COLO668 (cell line): Measurements from ENCODE around the gene PPFIBP2.

ENCODE experiments used
- DNase-seq: peaks from one replicate; lab custom pipeline; 2025; ENCODE audit not compliant: unreplicated experiment; lab: John Stamatoyannopoulos, UW

Gene PPFIBP2

DNA sequence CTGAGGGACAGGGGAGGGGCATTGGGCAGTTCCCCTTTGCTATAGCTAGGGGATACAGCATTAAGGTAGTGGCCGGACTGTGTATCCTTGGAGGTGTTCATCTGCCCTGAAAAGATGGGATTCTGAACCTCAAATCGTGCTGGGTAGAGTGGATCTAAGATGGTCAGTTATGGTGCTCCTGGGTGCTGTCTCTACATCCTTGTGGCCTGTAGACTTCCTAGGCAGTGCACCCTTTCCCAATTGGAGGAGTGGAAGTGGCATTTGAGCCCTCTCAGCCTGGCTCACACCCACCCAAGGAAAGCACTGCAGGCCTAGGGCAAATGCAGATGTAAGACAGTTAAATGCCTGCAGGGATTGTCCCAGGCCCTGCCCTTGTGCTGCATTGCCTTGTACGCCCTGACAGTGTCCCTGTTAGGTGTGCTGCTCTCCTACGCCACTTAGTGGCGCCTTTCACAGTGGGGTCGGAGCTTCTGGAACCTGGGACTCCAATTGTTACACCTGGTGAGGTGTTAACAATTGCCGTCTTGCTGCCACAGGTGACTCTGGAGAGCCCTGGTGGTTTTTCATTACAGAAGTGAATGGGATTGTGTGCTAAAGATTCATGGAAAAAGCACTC, 35.0 kb downstream of the PPFIBP2 start:
- peak; percentile 27 for DNase-seq

GRCh38 chr11:7549681-7550080, 35.9 kb downstream of the PPFIBP2 start:
- DNase-seq = no peak

GRCh38 chr11:7551571-7551970, 37.8 kb downstream of the PPFIBP2 start:
- no peak for DNase-seq

DNA sequence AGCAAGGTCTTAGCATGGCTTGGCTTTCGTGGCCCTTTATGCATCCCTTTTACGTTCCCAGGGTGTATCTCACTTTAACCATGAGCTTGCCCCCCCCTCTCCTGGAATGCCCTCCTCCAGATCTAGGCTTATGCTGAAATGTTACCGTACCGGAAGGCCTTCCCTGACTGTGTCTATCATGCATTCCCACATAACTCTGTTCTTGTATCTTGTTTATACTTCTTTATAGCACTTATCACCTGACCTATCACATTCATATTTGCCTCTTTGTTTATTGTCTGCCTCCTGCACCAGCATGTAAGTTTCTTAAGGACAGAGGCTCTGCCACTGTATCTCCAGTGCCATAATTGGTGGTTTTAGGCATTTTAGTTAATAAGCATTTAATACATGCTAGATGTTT, 38.9 kb downstream of the PPFIBP2 start:
- no peak for DNase-seq

GRCh38 chr11:7555052-7555699, 41.4 kb downstream of the PPFIBP2 start:
- DNase-seq = no peak

DNA sequence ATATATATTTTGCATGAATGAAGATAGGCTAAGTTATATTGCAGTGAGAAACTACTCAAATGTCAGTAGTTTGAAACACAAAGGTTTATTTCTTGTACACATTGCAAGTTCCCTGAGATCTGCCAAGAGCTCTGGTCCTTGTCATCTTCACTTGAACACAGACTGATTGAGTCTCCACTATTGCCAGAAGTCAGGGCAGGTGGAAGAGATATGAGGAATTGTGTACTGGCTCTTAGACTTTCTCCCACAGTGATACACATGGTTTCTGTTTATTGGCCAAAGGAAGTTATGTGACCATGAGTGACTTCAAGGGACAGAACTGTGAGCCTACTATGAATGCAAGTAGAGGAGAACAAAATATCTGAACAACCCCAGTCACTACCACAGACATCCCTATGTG, 44.2 kb downstream of the PPFIBP2 start:
- no peak for DNase-seq

GRCh38 chr11:7559398-7560283, 45.8 kb downstream of the PPFIBP2 start:
- no peak for DNase-seq

DNA sequence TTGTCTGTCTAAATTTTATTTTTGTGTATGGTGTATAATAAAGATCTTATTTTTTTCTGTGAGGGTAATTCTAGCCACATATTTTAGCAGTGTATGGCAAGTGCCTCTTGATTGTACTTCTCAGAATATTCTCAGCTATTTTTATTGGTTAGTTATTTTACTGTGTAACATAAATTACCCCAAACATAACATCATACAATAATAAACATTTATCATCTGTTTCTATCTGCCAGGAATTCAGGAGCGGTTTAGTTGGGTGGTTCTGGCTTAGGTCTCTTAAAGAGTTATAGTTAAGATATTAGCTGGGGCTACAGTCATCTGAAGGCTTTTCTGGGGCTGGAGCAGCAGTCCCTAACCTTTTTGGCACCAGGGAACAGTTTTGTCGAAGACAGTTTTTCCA, 47.8 kb downstream of the PPFIBP2 start:
- no peak for DNase-seq

DNA sequence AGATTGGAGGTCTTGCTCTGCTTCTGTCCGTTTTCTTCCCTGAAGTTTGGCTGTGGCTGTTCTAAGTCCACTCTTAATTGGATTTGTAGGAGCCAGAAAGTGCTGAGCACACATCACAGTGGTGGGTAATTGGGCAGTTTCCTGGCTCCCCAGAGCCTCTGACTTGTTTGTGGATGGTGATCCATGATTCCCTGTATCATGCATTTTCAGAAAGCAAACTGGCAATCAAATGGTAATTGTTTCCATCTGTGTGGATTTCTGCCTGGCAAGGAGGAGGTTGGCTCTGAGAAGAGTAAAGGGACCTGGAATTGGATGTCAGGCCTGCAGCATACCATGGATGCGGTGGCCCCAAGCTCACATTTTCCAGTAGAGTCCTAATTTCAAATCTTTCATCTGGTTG, 49.5 kb downstream of the PPFIBP2 start:
- no peak for DNase-seq

DNA sequence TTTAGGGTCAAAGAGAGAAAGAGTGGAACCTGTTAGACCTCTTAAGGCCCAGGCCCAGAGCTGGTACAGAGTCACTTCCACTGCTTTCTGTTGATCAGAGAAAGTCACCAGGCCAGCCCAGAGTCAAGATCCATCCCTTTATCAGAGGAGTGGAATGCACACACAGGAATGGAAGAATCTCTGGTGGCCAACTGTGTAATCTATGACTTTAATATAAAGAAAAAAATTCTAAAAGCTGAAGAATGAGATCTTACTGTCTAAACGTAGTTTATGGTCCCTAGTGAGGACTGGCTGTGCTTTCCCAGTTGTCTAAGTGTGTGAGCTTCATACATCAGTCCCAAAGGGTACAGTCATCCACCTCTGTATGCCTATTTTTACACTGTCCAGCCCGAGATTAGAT, 51.0 kb downstream of the PPFIBP2 start:
- DNase-seq = no peak

DNA sequence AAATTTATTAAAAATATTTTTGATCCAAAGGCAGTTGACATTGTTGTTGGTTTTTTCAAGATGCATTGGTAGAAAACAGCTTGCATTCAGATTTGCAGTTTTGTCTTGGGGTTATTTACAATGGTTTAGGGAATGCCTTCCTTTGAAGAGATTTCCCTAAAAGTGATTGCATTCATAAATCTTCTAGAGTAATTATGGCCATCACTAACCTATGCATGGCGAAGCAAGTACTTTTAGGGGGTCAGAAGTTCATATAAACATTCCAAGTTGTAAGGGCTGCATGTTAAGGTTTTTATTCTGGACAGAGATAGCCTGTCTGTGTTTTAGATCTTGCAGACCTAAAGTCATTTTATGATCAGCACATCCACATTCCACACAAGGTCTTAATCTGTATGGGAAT, 53.5 kb downstream of the PPFIBP2 start:
- no peak for DNase-seq

DNA sequence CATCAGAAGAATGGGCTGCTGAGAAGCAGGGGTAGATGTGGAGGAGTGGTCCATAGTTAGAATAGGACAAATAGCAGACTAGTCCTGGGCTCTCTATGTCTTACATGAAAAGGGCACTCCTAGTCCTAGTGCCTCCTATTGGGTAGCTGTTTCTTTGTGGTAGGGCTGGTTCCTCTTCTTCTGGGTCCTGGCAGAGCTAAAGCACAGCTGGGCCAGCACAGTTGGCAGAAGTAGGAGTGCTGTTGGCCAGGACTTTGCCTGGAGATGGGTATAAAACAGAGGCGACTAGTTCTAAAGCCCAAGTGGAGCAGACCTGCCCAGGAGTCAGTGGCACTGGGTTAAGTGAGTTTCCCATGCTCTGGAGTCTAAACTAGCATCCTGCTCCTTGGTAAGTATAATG, 55.2 kb downstream of the PPFIBP2 start:
- no peak for DNase-seq

- no peak for DNase-seq
Measured at GRCh38 chr11:7570241-7570640, 56.4 kb downstream of the PPFIBP2 start.

GRCh38 chr11:7570938-7571521, 57.2 kb downstream of the PPFIBP2 start:
- DNase-seq = no peak

DNA sequence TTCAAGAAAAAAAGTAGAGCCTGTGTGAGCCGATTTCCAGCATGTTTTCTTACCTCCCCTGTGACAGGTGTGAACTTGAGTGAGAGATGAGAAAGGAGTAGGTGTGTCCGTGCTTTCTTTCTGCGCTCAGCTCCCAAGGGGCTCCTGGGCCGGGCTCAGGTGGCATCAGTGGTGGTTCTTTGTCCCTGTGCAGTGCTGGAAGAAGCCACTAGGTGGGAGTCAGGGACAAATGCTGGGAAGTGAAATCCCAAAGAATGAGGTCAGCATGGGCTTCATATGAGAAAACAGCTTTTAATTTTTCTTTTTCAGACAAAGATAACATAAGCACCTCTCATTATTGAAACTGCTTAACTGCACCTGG, 57.8 kb downstream of the PPFIBP2 start:
- DNase-seq = peak; percentile 65

DNA sequence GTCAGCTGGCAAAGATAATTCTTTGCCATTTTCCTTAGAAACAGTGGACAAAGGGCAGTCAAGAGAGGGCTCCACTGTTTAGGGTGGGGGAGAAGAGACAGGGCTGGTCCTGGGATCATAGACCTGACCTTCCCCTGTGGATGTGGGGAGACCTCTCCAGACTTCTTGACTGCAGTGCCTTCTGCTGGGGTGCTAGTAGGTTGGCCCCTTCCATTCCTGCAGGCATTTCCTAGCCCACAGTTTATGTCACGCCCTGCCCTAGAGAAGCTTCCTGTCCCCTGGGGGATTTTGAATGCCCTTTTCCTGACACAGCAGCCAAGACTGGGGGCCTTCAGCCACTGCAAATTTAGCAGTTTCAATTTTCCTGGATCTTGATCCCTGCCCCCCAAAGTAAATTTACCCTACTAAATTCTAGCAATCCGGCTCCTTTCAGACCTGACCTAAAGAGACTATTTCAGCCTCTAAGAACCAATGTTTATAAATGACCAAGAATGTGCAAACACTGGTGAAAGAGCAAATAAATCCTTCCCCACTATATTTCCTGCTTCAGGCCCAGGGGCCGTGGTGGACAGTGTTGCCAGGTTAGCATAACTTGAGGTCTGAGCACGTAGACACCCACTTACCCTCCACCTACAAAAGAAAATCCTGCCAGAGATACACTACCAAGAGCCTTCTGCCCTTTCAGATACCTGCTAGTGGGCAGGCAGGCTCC, 58.4 kb downstream of the PPFIBP2 start:
- DNase-seq = no peak

- DNase-seq = no peak
Measured at GRCh38 chr11:7573193-7573557, 59.4 kb downstream of the PPFIBP2 start.

GRCh38 chr11:7573558-7574296, 59.9 kb downstream of the PPFIBP2 start:
- no peak for DNase-seq

DNA sequence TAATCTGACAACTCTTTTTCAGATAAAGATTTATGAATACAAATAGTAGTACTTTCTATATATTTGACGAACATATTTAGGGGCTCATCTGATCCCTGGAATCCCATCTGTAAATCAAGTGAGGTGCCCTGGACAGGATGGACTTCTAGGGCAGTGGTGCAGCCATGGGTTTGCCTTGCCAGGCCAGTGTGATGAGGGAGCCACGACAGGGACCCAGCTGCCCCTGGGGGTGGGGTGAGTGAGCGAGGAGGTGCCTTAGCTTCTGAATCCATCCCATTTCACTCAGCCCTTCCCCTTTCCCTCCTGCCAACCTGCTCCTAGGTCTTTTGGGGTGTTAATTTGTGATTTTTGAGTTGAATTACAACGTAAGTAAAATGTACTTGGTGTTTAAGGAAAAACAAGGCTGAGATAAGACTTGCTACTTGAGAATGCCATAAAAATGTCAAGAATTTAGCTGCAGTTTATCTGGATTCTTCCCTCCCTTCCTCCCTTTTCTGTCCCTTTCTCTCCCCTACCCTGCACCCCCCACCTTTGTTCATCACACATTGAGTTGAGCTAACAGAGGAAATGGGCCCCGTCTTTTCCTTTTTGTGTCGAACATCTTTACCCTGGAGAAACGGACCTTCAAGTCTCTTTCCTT, 60.8 kb downstream of the PPFIBP2 start:
- no peak for DNase-seq
